ENCODE measurements around the gene SMIM44. TPM values are rescaled to one million over a fixed set of nuclear protein-coding genes. Genes with fewer than 3 reads are reported as not detected.
A peak's percentile ranks its signal among the peaks of the same experiment; 100 is the strongest.

SMIM44 gene
- polyA plus RNA-seq, 12 donors, result not detected

GRCh38 chr19:3441089-3441985 is 41.9 kb downstream of the SMIM44 start:
- no peak for DNase-seq

- DNase-seq, result no peak
Observed at GRCh38 chr19:3440082-3440481, 43.2 kb downstream of the SMIM44 start.

GRCh38 chr19:3434630-3435553 is 48.3 kb downstream of the SMIM44 start:
- DNase-seq, result peak; percentile 93

- no peak for DNase-seq
Observed at GRCh38 chr19:3433805-3434540, 49.3 kb downstream of the SMIM44 start.

GRCh38 chr19:3433313-3433712 is 49.9 kb downstream of the SMIM44 start:
- no peak for DNase-seq

Other genes with a start within 250 kb of the SMIM44 start
- gene NFIC, start 116.9 kb downstream of the SMIM44 start, polyA plus RNA-seq (ENCODE audit: insufficient read length in 12 of 12), result 100 to 1,000 TPM in 1 of 12 donors, 10 to 100 TPM in 11; 30.9 to 375 (median 38.9) TPM
- gene SMIM24, start 2.9 kb downstream of the SMIM44 start, polyA plus RNA-seq (ENCODE audit: insufficient read length in 12 of 12), result 10 to 100 TPM in 1 of 12 donors, 1 to 10 TPM in 1, under 1 TPM in 4, not detected in 6; 0.46 to 75.8 (median 0.69) TPM
- gene DOHH, start 17.2 kb upstream of the SMIM44 start, polyA plus RNA-seq (ENCODE audit: insufficient read length in 12 of 12), result 10 to 100 TPM in 1 of 12 donors, 1 to 10 TPM in 10, not detected in 1; 3.8 to 15.8 (median 5.0) TPM
- gene FZR1, start 22.9 kb upstream of the SMIM44 start, polyA plus RNA-seq (ENCODE audit: insufficient read length in 12 of 12), result 10 to 100 TPM in 11 of 12 donors, not detected in 1; 21.8 to 47.2 (median 28.8) TPM
- 1 to 10 TPM in 10 of 12 donors, not detected in 2; 1.5 to 3.6 (median 3.0) TPM for gene TEKTIP1, start 55.7 kb upstream of the SMIM44 start, polyA plus RNA-seq (ENCODE audit: insufficient read length in 12 of 12)
- 10 to 100 TPM in 11 of 12 donors, not detected in 1; 19.3 to 48.1 (median 24.1) TPM for gene MFSD12, start 74.1 kb upstream of the SMIM44 start, polyA plus RNA-seq (ENCODE audit: insufficient read length in 12 of 12)
- 10 to 100 TPM in 11 of 12 donors, not detected in 1; 21.8 to 78.3 (median 32.1) TPM for gene HMG20B, start 89.5 kb upstream of the SMIM44 start, polyA plus RNA-seq (ENCODE audit: insufficient read length in 12 of 12)
- gene GIPC3, start 102.0 kb upstream of the SMIM44 start, polyA plus RNA-seq (ENCODE audit: insufficient read length in 12 of 12), result 1 to 10 TPM in 10 of 12 donors, not detected in 2; 1.1 to 3.2 (median 1.5) TPM
- 1 to 10 TPM in 9 of 12 donors, under 1 TPM in 1, not detected in 2; 0.96 to 2.9 (median 1.8) TPM for gene TBXA2R, start 123.4 kb upstream of the SMIM44 start, polyA plus RNA-seq (ENCODE audit: insufficient read length in 12 of 12)
- gene CACTIN, start 143.3 kb upstream of the SMIM44 start, polyA plus RNA-seq (ENCODE audit: insufficient read length in 12 of 12), result 10 to 100 TPM in 11 of 12 donors, not detected in 1; 13.8 to 32.4 (median 16.3) TPM
- gene PIP5K1C, start 217.0 kb upstream of the SMIM44 start, polyA plus RNA-seq (ENCODE audit: insufficient read length in 12 of 12), result 10 to 100 TPM in 11 of 12 donors, not detected in 1; 16.0 to 30.4 (median 19.9) TPM
- gene TJP3, start 224.9 kb upstream of the SMIM44 start, polyA plus RNA-seq (ENCODE audit: insufficient read length in 12 of 12), result 10 to 100 TPM in 1 of 12 donors, 1 to 10 TPM in 1, under 1 TPM in 8, not detected in 2; 0.18 to 15.1 (median 0.61) TPM

Data from muscle of arm (tissue), 12 donors.